Esophagus (tissue), 2 donors: ENCODE measurements around the gene RRP1B. TPM values are rescaled to one million over a fixed set of nuclear protein-coding genes. Genes with fewer than 3 reads are reported as not detected.

Experiments
- H3K27ac ChIP-seq, 2 donors: one replicate each; pipeline ENCODE4 v1.5.1; 2013; ENCODE audit warnings: low read depth in 2 of 2, mild to moderate bottlenecking in 2 of 2, inconsistent platforms in 1 of 2, low read length in 1 of 2, moderate library complexity in 1 of 2
- H3K27me3 ChIP-seq, 2 donors: one replicate each; pipeline ENCODE4 v1.6.1; 2013; ENCODE audit warnings: low read length in 2 of 2, control low read depth in 1 of 2, mild to moderate bottlenecking in 1 of 2; ENCODE audit not compliant: insufficient read depth in 2 of 2, control insufficient read depth in 1 of 2
- H3K36me3 ChIP-seq, 2 donors: one replicate each; pipeline ENCODE4 v1.6.1; 2013; ENCODE audit warnings: low read length in 1 of 2; ENCODE audit not compliant: control insufficient read depth in 2 of 2, insufficient read depth in 2 of 2
- H3K4me1 ChIP-seq, 2 donors: one replicate each; pipeline ENCODE4 v1.6.1; 2013; ENCODE audit warnings: low read length in 1 of 2; ENCODE audit not compliant: control insufficient read depth in 2 of 2, insufficient read depth in 2 of 2
- H3K4me3 ChIP-seq, 2 donors: one replicate each; pipeline ENCODE4 v1.5.1; 2013; ENCODE audit warnings: low read length in 2 of 2, mild to moderate bottlenecking in 2 of 2, low read depth in 1 of 2, moderate library complexity in 1 of 2
- H3K9me3 ChIP-seq, 2 donors: one replicate each; pipeline ENCODE4 v1.6.1; 2013; ENCODE audit warnings: mild to moderate bottlenecking in 2 of 2, low read depth in 1 of 2, low read length in 1 of 2, moderate library complexity in 1 of 2; ENCODE audit not compliant: control insufficient read depth in 2 of 2, insufficient read depth in 1 of 2
- WGBS, 2 donors: extraction: QIAGEN DNeasy Blood & Tissue Kit; methylation state at CpG; one replicate each; pipeline ENCODE4 v1.1.7; 2013; 5-methylcytosine and 5-hydroxymethylcytosine counted together
- polyA plus RNA-seq, 2 donors: library from polyadenylated mRNA; stranded (reverse); fragments of 200-250 nt; gene quantifications; one replicate each; pipeline ENCODE4 v1.2.3, GENCODE V29; 2013
- donor health status: healthy with polysubstance abuse.
- donor health status: Bipolar disorder and iron deficiency.

RRP1B gene
- polyA plus RNA-seq, 2 donors: 5.6 to 6.6 TPM

DNA sequence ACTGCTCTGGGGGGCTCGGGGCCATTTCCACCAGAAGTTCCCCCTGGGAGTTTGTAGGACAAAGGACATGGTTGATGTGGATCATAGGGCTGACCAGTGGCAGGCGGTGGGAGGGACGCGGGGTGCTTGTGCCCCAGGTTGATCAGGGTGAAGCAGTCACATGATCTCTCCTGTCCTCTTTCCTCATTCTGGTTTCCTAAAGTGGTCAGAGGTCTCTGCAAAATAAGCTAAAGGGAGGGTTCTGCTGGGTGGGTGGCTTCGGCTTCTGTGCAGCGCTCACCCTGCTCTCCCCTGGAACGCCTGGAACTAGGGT, 68.8 kb downstream of the RRP1B start:
- H3K4me1 ChIP-seq: peaks cover 17 to 38% of the 10 kb centered on the region in 2 donors
- H3K27me3 ChIP-seq: no peaks in the 10 kb centered on the region
- WGBS, 2 donors: 31 to 39% methylated on average over 6 to 7 of the region's 7 CpGs
- H3K27ac ChIP-seq: peak overlapping the region; percentile 68 to 88
- H3K36me3 ChIP-seq: peaks cover 0 to 9% of the 10 kb centered on the region in 2 donors
- no peaks in the 10 kb centered on the region for H3K9me3 ChIP-seq
- peak overlapping the region in 1 of 2 donors; percentile 30 for H3K4me3 ChIP-seq

- H3K27ac ChIP-seq: peak overlapping the region; percentile 68 to 88
- 11 to 19% methylated on average over 59 of the region's 59 CpGs for WGBS, 2 donors
- H3K27me3 ChIP-seq: no peaks in the 10 kb centered on the region
- peaks cover 0 to 6% of the 10 kb centered on the region in 2 donors for H3K36me3 ChIP-seq
- H3K9me3 ChIP-seq: no peaks in the 10 kb centered on the region
- peak overlapping the region; percentile 30 to 33 for H3K4me3 ChIP-seq
- H3K4me1 ChIP-seq: peaks cover 17 to 44% of the 10 kb centered on the region in 2 donors
Observed at GRCh38 chr21:43728467-43729390, 69.4 kb downstream of the RRP1B start.

- Histone ChIP-seq H3K9me3 (no peaks in the 10 kb centered on the region), H3K4me1 (peaks cover 17 to 51% of the 10 kb centered on the region in 2 donors), H3K4me3 (no peak overlapping the region), H3K36me3 (peaks cover 0 to 8% of the 10 kb centered on the region in 2 donors), H3K27me3 (no peaks in the 10 kb centered on the region), H3K27ac (peak overlapping the region in 1 of 2 donors; percentile 85)
- WGBS, 2 donors: 65 to 78% methylated on average over 6 of the region's 6 CpGs
Observed at GRCh38 chr21:43731476-43731875, 72.1 kb downstream of the RRP1B start.

DNA sequence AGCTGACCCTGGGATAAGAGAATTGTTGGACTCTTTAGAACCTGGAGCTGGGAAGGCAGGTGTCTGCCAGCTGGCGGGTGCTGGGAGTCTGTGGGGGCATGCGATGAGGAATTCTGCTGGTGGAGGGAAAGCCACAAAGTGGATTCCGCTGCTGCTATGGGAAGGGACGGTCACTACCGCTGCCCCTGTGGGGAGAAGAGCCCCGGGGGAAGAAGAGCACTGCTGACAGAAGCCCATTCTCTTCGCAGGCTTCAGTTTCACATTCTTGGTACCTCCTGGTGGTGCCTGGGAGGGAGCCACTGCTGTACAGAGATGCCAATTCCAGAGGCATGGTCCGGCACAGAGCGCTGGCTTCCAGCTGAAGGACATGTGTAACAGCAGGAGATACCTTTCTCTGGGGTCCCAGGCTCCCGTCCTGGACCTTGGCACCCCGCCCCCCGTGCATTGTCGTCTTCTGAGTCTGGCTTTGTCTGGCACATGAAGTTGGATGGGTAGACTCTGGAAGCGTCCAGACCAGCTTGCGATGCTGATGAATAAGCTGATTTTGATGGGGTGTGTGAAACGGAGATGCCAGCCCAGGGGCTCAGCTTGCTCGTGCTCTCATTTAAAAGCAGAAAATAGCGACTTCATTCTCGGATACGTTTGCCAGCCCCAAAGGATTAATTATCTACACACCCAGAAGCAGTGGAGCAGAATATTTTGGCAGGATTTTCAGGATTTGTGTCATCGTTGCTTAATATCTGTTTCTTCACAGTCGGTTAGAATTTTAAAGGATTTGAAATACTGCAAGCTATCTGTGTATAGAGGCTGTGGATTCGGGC, 72.7 kb downstream of the RRP1B start:
- WGBS, 2 donors: 45 to 49% methylated on average over 23 of the region's 23 CpGs
- Histone ChIP-seq H3K27ac (peak overlapping the region; percentile 61 to 85), H3K4me1 (peaks cover 16 to 46% of the 10 kb centered on the region in 2 donors), H3K4me3 (no peak overlapping the region), H3K9me3 (no peaks in the 10 kb centered on the region), H3K27me3 (no peaks in the 10 kb centered on the region), H3K36me3 (peaks cover 0 to 13% of the 10 kb centered on the region in 2 donors)

- Histone ChIP-seq H3K4me3 (no peak overlapping the region), H3K4me1 (peaks cover 7 to 36% of the 10 kb centered on the region in 2 donors), H3K27ac (peak overlapping the region; percentile 84 to 88), H3K36me3 (peaks cover 0 to 23% of the 10 kb centered on the region in 2 donors), H3K9me3 (no peaks in the 10 kb centered on the region), H3K27me3 (no peaks in the 10 kb centered on the region)
- WGBS, 2 donors: 48 to 51% methylated on average over 10 of the region's 10 CpGs
Observed at GRCh38 chr21:43733060-43733459, 73.7 kb downstream of the RRP1B start.

DNA sequence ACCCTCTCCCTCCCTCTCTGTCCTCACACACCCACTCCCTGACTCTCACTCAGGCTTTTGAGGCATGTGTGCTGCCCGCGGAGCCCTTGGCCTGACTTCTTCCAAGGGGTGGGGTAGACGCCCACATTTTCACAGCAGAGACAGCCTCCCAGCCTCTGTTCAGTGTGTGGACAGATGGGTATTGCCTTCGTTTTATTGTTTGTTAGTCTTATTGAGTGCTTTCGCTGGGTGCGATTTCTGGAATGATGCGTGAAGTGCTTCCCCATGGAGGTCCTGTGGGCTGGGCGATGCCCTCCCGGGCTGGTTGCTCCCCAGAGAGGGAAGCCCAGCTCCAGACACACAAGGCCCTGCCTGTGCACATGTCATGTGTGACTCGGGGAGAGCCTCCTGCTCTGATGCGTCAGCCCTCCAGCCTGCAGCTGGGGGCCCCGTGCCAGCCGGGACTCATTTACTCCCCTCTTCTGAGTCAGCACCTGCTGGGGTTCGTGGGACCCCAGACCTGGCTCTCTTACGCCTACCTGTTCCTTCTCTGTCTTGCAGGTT, 74.2 kb downstream of the RRP1B start:
- peak overlapping the region; percentile 84 to 88 for H3K27ac ChIP-seq
- peaks cover 7 to 31% of the 10 kb centered on the region in 2 donors for H3K4me1 ChIP-seq
- no peaks in the 10 kb centered on the region for H3K9me3 ChIP-seq
- H3K27me3 ChIP-seq: no peaks in the 10 kb centered on the region
- peaks cover 0 to 26% of the 10 kb centered on the region in 2 donors for H3K36me3 ChIP-seq
- WGBS, 2 donors: 44 to 60% methylated on average over 15 of the region's 15 CpGs
- H3K4me3 ChIP-seq: no peak overlapping the region

DNA sequence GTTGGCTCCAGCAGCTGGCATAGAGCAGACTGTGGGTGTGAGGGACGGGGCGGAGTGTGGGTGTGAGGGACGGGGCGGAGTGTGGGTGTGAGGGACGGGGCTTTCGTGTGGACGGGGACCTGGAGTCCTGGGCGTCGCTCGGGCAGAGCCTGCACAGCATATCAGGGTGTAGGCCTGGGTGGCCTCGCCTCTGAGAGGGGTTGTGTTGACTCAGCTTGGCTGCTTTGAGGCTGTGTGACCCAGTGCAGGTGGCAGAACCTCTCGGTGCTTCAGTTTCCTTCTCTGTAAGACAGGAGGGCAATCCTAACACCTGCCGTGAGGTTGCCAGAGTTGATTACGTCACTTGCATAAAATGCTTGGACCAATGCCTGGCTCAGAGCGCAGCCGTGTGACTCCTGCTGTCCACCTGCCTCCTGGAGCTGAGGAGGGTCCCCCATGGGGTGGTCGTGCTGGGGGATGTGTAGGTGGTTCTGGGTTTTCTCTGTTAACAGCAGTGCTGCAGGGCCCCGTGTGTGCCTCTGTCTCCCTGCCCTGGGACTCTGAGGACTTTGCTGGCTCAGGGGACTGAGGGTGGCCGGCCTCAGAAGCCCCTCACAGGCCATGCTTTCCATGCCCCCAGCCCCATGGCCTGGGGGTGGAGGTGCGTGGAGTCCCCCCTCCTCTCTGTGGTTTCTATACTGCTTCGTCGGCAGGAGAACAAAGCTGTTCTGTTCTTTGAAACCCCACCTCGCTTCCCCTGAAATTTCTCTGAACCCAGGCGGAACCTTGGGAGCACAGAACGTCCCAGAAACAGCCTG, 75.0 kb downstream of the RRP1B start:
- 55 to 61% methylated on average over 24 to 25 of the region's 25 CpGs for WGBS, 2 donors
- Histone ChIP-seq H3K4me1 (peaks cover 5 to 25% of the 10 kb centered on the region in 2 donors), H3K27me3 (no peaks in the 10 kb centered on the region), H3K27ac (peak overlapping the region; percentile 84 to 88), H3K4me3 (no peak overlapping the region), H3K9me3 (no peaks in the 10 kb centered on the region), H3K36me3 (peaks cover 0 to 26% of the 10 kb centered on the region in 2 donors)

- no peaks in the 10 kb centered on the region for H3K9me3 ChIP-seq
- H3K27ac ChIP-seq: peak overlapping the region in 1 of 2 donors; percentile 88
- 65 to 75% methylated on average over 9 of the region's 9 CpGs for WGBS, 2 donors
- peaks cover 0 to 26% of the 10 kb centered on the region in 2 donors for H3K36me3 ChIP-seq
- H3K27me3 ChIP-seq: no peaks in the 10 kb centered on the region
- no peak overlapping the region for H3K4me3 ChIP-seq
- peaks cover 5 to 25% of the 10 kb centered on the region in 2 donors for H3K4me1 ChIP-seq
Observed at GRCh38 chr21:43734928-43735229, 75.5 kb downstream of the RRP1B start.
